Epithelial cell of prostate (primary cell): Measurements from ENCODE around the gene ELK1.
"Not testable (repeated sequence)": the region's sequence is repeated elsewhere in the genome, so short reads cannot be mapped to it uniquely, and the experiment has no call there.

ENCODE experiments used
- DNase-seq: peaks from one replicate; pipeline ENCODE4 v3.0.0-alpha.2; 2011; ENCODE audit warnings: low read depth, low spot score
- H3K27ac ChIP-seq: fragments of 450-650 bp; 2 replicates; pipeline ENCODE4 v1.5.1; 2017; ENCODE audit warnings: mild to moderate bottlenecking

The ELK1 gene

GRCh38 chrX:47618923-47619485 lies 31.4 kb downstream of the ELK1 start:
- no peak for DNase-seq
- H3K27ac ChIP-seq = no peak overlapping the region

- no peak overlapping the region for H3K27ac ChIP-seq
- DNase-seq = no peak
Measured at GRCh38 chrX:47614618-47615017, 35.7 kb downstream of the ELK1 start.

- no peak for DNase-seq
- no peak overlapping the region for H3K27ac ChIP-seq
Measured at GRCh38 chrX:47613082-47613481, 37.3 kb downstream of the ELK1 start.

- no peak for DNase-seq
Measured at GRCh38 chrX:47612418-47612817, 37.9 kb downstream of the ELK1 start.

DNA sequence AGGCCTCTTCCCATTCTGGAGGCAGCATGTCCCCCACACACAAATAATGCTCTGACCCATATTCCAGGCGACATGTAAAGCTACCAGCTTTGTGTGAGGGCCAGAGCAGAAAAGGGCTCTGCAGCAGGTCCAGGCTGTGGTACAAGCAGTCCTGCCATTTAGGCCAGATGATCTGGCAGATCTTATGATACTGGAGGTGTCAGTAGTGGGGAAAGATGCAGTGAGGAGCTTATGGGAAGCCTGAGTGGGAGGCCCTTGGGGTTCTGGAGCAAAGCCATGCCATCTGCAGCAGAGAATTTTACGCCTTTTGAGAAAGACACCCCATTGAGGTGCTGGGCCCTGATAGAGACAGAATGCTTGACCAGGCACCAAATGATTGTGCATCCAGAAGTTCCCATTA lies 38.4 kb downstream of the ELK1 start:
- H3K27ac ChIP-seq = no peak overlapping the region
- no peak for DNase-seq

More at GRCh38 chrX:47612418-47612817, 37.9 kb downstream of the ELK1 start:
- no peak overlapping the region for H3K27ac ChIP-seq

GRCh38 chrX:47611489-47611888 lies 38.9 kb downstream of the ELK1 start:
- no peak overlapping the region for H3K27ac ChIP-seq
- DNase-seq = no peak

DNA sequence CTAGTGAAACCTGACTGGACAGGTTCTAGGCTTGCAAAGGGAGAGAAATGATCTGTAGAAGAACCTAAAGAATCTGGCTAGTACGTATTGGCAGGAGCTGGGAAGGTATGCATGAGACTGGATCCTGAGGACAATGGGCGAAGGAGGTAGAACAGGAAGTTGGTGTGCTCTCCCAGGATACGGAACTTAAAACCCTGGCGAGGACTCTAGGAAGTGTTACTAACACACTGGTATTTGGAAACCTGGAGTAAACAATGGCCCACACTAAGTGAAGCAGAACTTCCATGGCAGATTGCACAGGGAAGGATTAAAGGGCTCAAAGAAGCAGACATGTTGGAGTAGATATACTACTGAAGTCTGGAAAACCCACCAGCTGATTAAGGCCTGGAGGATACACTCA lies 39.9 kb downstream of the ELK1 start:
- no peak overlapping the region for H3K27ac ChIP-seq
- DNase-seq = no peak

DNA sequence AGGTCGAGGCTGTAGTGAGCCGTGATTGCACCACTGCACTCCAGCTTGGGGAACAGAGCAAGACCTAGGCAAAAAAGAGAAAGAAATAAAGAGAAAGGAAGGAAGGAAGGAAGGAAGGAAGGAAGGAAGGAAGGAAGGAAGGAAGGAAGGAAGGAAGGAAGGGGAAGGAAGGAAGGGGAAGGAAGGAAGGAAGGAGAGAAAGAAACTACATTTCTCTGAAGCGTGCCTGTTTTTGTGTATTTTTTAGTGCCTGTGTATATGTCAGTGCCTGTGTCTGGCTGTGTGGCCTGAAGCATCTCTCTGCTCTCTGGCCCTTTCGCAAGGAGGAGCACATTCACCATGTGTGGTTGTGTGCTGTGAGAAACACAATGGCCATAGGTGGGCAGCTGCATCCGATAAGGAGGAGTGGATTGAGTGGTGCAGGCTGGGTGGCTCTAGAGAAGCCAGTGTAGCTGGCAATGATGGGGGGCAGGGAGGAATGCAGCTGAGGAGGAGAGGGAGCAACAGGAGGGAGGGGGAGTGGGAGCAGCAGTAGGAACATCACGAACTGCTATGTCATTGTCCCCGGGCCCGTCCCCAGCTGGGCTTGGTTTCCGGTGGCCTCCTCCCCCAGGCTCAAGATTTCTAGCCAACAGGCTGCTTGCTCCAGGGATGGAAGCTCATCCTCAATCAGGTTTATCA lies 42.1 kb downstream of the ELK1 start:
- no peak for DNase-seq
- H3K27ac ChIP-seq = no peak overlapping the region

DNA sequence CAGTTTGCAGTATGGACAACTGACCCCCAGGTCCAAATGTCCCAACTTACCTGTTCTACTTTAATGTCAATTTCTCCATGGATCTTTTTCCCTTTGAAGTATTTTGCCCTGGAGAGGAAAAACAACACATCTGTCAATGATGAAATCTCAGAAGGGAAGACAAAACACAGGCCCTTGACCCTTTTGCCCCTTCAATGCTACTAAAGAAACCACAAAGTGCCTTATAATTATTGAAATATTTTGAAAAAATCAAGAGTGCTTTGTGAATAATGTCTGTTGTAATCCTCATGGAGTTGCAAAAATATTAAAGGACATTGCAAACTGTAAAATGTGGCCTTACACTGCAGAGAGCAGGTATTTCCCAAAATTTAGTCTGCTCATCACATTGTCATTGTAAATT lies 43.3 kb downstream of the ELK1 start:
- no peak for DNase-seq
- H3K27ac ChIP-seq = no peak overlapping the region

- H3K27ac ChIP-seq = no peak overlapping the region
- DNase-seq = no peak
Measured at GRCh38 chrX:47605024-47605423, 45.3 kb downstream of the ELK1 start.

DNA sequence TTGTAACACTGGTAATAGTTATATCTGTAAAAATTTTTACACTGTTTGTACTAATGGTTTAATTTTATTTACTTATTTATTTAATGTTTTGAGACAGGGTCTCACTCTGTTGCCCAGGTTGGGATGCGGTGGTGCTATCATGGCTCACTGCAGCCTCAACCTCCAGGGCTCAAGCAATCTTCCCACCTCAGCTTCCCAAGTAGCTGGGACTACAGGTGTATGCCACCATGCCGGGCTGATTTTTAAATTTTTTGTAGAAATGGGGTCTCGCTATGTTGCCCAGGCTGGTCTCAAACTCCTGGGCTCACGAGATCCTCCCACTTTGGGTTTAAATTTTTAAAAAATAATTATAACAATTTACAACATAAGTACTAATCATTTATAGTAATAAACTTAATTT lies 47.2 kb downstream of the ELK1 start:
- DNase-seq, H3K27ac ChIP-seq: not testable (repeated sequence)

DNA sequence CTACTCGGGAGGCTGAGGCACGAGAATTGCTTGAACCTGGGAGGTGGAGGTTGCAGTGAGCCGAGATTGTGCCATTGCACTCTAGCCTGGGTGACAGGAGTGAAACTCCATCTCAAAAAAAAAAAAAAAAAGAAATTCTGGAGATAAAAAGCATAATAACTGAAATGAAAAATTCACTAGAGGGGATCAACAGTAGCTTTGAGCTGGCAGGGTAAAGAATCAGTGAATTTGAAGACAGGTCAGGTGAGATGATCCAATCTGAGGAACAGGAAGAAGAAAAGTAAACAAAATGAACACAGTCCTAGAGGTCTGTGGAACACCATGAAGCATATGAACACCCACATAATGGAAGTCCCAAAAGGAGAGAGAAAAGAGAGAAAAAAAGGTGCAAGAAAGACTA lies 53.1 kb downstream of the ELK1 start:
- no peak overlapping the region for H3K27ac ChIP-seq
- DNase-seq = no peak

- no peak overlapping the region for H3K27ac ChIP-seq
- no peak for DNase-seq
Measured at GRCh38 chrX:47596256-47596655, 54.1 kb downstream of the ELK1 start.

- H3K27ac ChIP-seq = no peak overlapping the region
- DNase-seq = no peak
Measured at GRCh38 chrX:47595716-47596251, 54.6 kb downstream of the ELK1 start.

DNA sequence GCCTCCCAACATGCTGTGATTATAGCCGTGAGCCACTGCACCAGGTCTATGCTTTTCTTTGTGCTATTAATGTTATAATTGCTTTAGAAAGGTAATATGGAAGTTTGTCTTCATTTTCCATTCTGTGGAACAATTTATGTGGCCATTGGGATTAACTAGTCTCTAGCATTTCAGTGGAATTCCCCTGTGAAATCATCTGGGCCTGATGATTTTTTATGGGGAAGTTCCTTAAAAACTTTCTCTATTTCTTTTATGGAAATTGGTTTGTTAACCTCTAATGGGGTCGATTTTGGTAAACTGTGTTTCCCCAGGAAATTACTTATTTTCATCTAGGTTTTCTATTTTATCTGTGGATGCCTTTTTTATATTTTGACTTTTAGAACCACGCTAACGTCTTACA lies 56.8 kb downstream of the ELK1 start:
- no peak for DNase-seq

DNA sequence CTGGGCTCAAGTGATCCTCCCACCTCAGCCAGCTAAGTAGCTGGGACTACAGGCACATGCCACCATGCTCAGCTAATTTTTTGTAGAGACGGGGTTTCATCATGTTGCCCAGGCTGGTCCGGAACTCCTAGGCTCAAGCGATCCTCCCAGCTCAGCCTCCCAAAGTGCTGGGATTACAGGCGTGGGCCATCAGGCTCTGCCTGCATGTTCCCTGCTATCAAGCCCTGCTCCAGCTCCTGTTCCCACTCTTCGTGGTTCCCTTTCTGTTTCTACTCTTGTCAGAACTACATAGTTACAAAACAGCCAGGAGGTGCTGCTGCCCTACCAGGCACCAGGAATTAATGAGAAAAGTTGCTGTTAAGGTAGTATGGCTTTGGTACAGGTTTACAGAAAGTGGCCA lies 59.4 kb downstream of the ELK1 start:
- no peak overlapping the region for H3K27ac ChIP-seq
- DNase-seq = no peak

More for the DNA sequence above, 56.8 kb downstream of the ELK1 start:
- H3K27ac ChIP-seq = no peak overlapping the region

DNA sequence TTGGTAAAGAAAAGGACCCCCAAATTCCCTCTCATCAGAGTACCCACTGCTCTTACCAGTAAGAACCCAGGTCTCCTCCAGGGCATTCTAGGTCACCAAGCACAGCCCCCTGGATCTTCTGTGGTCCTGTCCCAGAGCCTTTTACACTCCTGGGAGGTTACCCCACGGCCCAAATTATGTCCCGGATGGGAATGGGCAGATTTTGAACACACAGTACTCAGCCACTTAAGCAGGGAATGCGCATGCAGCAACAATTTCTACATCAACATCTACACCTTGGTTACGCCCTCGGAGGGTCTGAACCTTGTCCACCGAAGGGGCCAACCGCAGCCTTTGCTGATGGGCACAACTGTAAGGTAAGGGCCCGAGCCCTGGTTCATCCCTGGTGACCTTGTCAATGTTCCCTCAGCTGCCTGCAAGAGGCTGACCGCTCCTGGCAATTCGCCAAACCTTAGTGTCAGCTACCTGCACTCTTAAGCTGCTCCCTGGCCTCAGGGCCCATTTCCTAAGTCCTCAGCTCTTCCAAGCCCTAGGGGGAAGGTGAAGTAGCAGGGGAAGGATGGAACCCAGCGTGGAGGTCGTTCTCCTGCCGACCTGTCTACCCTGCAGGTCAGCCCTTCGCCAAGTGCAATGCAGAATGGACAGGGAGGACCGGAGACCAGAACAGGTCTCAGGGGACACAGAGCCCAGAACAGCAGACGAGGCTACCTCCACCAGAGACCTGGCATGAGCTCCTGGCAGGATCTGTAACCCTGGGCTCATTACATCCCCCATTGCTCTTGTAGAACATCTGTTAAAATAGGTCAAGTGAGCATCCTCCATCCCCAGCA lies 62.2 kb downstream of the ELK1 start:
- no peak overlapping the region for H3K27ac ChIP-seq
- DNase-seq = no peak

GRCh38 chrX:47587091-47587891 lies 63.1 kb downstream of the ELK1 start:
- no peak for DNase-seq
- H3K27ac ChIP-seq = no peak overlapping the region

GRCh38 chrX:47586043-47586787 lies 64.1 kb downstream of the ELK1 start:
- H3K27ac ChIP-seq = no peak overlapping the region
- no peak for DNase-seq
